ENCODE results near the gene MYL12A. TPM values are rescaled to one million over a fixed set of nuclear protein-coding genes. Genes with fewer than 3 reads are reported as not detected.

Gene MYL12A
- polyA plus RNA-seq, 3 donors: 469 to 1,360 (median 1,139) TPM

DNA sequence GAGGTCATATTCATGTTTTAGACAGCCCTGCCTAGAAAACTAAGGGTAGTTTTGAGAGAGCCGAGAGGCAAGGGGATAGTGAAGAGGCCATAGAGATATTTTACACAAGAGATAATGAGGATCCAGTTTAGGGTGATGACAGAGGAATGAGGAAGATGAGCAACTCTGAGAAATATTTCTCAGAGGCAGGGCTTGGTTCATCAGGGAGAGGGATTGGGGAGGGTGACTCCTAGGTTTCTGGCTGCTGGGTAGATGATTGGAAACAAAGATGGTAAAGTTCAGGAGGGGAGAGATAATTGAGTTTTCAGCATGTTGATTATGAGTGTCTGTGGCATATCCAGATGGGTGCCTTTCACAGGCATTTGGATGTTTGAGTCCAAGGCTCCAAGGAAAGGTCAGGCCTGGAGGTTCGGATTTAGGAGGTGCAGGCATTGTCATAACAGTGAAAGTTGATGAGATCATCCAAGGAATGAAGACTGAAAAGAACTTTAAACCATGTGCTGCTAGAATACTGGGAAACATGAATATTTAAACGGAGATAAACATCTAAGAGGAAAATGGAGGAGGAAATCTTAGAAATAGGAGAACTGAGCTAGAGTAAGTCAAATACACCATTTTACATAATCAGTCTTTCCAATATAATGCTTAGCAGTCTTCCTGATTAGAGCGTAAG, 21.8 kb downstream of the MYL12A start:
- intact Hi-C loops (cut with micrococcal nuclease): loop anchor here in 1 of 2 donors (10.0 kb wide), 1 partner anchor 325 kb away; no protein-coding TSS in a partner anchor
- Histone ChIP-seq H3K4me1 (ENCODE audit: control insufficient read depth in 1 of 2, insufficient read depth in 2 of 2, low read length in 2 of 2) (peaks cover 33 to 51% of the 10 kb centered on the region in 2 donors), H3K36me3 (replicated peaks in 1 of 2; ENCODE audit: control insufficient read depth in 1 of 2, insufficient read depth in 2 of 2, low read length in 2 of 2) (peaks cover 15 to 21% of the 10 kb centered on the region in 2 donors), H2AFZ (ENCODE audit: insufficient read depth, low read depth, low read length, poor library complexity, severe bottlenecking) (no peak overlapping the region), H4K20me1 (ENCODE audit: insufficient read depth, low read length) (peaks cover 99% of the 10 kb centered on the region), H3K79me2 (ENCODE audit: insufficient read depth, low read length) (peaks cover 100% of the 10 kb centered on the region), H3K9ac (ENCODE audit: insufficient read depth, low read length, poor library complexity, severe bottlenecking) (no peak overlapping the region), H3K27me3 (ENCODE audit: control insufficient read depth in 2 of 2, insufficient read depth in 2 of 2, low read length in 2 of 2) (no peaks in the 10 kb centered on the region), H3K27ac (ENCODE audit: low read depth in 1 of 2, low read length in 2 of 2) (peak overlapping the region in 1 of 2 donors; percentile 63), H3K4me2 (replicated peaks; ENCODE audit: extremely low read depth, low read length, poor library complexity, severe bottlenecking) (no peak overlapping the region), H3K4me3 (replicated peaks in 1 of 3; ENCODE audit: low read depth in 2 of 3, low read length in 3 of 3) (no peak overlapping the region), H3K9me3 (replicated peaks in 1 of 2; ENCODE audit: control insufficient read depth in 1 of 2, insufficient read depth in 1 of 2, low read length in 2 of 2) (no peaks in the 10 kb centered on the region)
- Mint-ChIP-seq H3K27ac (peak overlapping the region; percentile 5 to 84 (median 67)), H3K27me3 (ENCODE audit: low read depth in 3 of 3) (no peaks in the 10 kb centered on the region), H3K4me3 (peak overlapping the region in 1 of 2 donors; percentile 2), H3K4me1 (peaks cover 55% of the 10 kb centered on the region), H3K9me3 (no peaks in the 10 kb centered on the region), H3K36me3 (peaks cover 19 to 23% of the 10 kb centered on the region in 2 donors)
- DNase-seq: peak; percentile 48 to 56 (median 53)
- TF ChIP-seq, protein P1, sequence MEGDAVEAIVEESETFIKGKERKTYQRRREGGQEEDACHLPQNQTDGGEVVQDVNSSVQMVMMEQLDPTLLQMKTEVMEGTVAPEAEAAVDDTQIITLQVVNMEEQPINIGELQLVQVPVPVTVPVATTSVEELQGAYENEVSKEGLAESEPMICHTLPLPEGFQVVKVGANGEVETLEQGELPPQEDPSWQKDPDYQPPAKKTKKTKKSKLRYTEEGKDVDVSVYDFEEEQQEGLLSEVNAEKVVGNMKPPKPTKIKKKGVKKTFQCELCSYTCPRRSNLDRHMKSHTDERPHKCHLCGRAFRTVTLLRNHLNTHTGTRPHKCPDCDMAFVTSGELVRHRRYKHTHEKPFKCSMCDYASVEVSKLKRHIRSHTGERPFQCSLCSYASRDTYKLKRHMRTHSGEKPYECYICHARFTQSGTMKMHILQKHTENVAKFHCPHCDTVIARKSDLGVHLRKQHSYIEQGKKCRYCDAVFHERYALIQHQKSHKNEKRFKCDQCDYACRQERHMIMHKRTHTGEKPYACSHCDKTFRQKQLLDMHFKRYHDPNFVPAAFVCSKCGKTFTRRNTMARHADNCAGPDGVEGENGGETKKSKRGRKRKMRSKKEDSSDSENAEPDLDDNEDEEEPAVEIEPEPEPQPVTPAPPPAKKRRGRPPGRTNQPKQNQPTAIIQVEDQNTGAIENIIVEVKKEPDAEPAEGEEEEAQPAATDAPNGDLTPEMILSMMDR (IDR thresholded peaks at IDR 0.05): no peak
- 86% methylated on average over 3 of the region's 4 CpGs for WGBS (ENCODE audit: insufficient coverage)

DNA sequence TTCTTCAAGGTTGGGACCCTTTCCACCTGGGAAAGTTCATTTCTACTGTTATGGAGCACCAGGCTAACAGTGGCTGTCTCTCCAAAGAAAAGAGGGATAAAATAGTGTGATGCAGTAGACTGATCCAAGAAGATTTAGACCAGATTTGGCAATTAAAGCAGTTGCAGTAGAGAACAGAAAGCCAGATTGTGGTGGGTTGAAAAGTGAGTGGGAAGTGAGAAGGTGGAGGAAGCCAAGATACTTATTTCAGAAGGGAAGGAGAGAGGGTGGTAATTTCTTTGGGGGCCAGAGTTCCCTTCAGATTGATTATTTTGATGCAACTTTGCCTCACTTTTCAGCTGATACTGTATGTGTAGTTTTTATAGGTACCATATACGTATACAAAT, 22.3 kb downstream of the MYL12A start:
- no peaks in the 10 kb centered on the region for H3K27me3 Mint-ChIP-seq (ENCODE audit: low read depth in 3 of 3)
- Histone ChIP-seq H2AFZ (ENCODE audit: insufficient read depth, low read depth, low read length, poor library complexity, severe bottlenecking) (no peak overlapping the region), H3K4me2 (replicated peaks; ENCODE audit: extremely low read depth, low read length, poor library complexity, severe bottlenecking) (no peak overlapping the region), H3K27me3 (ENCODE audit: control insufficient read depth in 2 of 2, insufficient read depth in 2 of 2, low read length in 2 of 2) (no peaks in the 10 kb centered on the region), H3K4me1 (ENCODE audit: control insufficient read depth in 1 of 2, insufficient read depth in 2 of 2, low read length in 2 of 2) (peaks cover 32 to 46% of the 10 kb centered on the region in 2 donors), H4K20me1 (ENCODE audit: insufficient read depth, low read length) (peaks cover 98% of the 10 kb centered on the region), H3K27ac (ENCODE audit: low read depth in 1 of 2, low read length in 2 of 2) (peak overlapping the region in 1 of 2 donors; percentile 63), H3K79me2 (ENCODE audit: insufficient read depth, low read length) (peaks cover 99% of the 10 kb centered on the region), H3K4me3 (replicated peaks in 1 of 3; ENCODE audit: low read depth in 2 of 3, low read length in 3 of 3) (no peak overlapping the region), H3K36me3 (replicated peaks in 1 of 2; ENCODE audit: control insufficient read depth in 1 of 2, insufficient read depth in 2 of 2, low read length in 2 of 2) (peaks cover 21 to 27% of the 10 kb centered on the region in 2 donors), H3K9me3 (replicated peaks in 1 of 2; ENCODE audit: control insufficient read depth in 1 of 2, insufficient read depth in 1 of 2, low read length in 2 of 2) (no peaks in the 10 kb centered on the region), H3K9ac (ENCODE audit: insufficient read depth, low read length, poor library complexity, severe bottlenecking) (no peak overlapping the region)
- no peak overlapping the region for H3K4me3 Mint-ChIP-seq
- intact Hi-C loops (cut with micrococcal nuclease): loop anchor here in 1 of 2 donors (10.0 kb wide), 2 partner anchors 325 to 605 kb away; no protein-coding TSS in a partner anchor
- peaks cover 20 to 27% of the 10 kb centered on the region in 2 donors for H3K36me3 Mint-ChIP-seq
- WGBS (ENCODE audit: insufficient coverage): no CpG with 5 or more reads among the region's 1 CpG
- TF ChIP-seq, protein P1 (IDR thresholded peaks at IDR 0.05): no peak
- H3K4me1 Mint-ChIP-seq: peaks cover 50% of the 10 kb centered on the region
- H3K9me3 Mint-ChIP-seq: no peaks in the 10 kb centered on the region
- H3K27ac Mint-ChIP-seq: peak overlapping the region in 6 of 7 donors; percentile 30 to 82 (median 58)
- DNase-seq: no peak

All from CD14-positive monocyte (primary cell).